SKM-1 treated with dmso at 0.1 percent for 144 hours (cell line): ENCODE results near the gene YTHDF1.

ENCODE experiments used
- DNase-seq: peaks from one replicate; lab custom pipeline; 2025; ENCODE audit not compliant: unreplicated experiment; lab: John Stamatoyannopoulos, UW

Gene YTHDF1

DNA sequence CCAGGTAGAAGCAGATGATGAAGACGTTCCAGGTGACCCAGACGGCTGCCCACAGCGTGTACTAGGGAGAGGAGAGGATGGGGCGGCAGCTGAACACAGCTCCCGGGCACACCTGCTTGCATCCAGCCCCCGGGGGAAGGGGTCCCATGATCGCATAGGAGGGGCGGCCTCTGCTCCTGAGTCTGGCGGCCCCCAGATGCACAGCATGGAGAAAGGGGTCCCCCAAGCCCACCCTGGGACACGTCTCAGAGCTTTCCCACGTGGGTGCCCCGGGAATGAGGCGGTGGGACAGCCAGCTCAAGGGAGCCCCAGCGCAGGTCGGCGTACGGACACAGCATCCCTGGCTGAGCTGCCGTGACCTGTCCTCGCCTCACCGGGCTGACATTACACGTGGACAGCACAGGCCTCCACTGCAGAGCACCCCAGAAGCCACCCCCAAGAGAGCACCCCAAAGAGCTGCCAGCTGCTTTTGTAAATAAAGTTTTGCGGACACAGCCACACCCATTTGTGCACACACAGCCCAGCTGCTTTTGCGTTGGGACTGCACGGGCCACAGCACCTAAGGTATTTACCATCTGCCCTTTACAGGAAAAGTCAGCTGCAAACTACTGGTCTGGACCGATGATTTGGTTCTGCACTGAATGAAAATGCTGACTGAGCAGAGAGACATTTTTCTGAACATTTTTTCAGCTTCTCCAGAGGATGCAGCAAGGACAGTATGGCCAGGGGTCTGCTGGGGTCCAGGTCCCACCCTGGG, 33.1 kb upstream of the YTHDF1 start:
- no peak for DNase-seq

DNA sequence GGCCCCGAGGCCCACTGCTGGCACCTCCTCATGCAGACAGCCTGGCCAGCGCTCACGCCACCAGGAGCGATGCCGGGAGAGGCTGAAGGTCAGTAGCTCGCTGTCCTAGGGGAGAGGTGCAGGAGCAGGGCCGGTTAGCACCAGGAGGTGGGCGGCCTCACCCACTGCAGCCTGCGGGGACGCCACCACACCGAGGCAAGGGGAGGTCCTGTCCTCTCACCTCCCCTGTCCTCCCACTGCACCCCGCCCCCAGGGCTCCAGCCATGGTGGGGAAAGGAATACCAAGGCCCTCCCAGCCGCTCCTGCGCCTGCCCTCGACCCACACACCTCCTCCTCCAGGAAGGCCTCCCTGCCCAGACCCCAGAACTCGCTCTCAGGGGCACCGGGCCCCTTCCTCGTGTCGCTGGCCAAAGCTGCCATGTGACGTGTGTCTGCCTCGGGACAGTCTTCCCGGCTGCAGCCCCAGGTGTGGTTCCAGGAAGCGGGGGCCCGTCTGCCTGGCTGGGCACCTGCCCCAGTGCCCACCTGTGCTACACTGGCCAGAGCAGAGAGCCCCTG, 31.8 kb upstream of the YTHDF1 start:
- no peak for DNase-seq

DNA sequence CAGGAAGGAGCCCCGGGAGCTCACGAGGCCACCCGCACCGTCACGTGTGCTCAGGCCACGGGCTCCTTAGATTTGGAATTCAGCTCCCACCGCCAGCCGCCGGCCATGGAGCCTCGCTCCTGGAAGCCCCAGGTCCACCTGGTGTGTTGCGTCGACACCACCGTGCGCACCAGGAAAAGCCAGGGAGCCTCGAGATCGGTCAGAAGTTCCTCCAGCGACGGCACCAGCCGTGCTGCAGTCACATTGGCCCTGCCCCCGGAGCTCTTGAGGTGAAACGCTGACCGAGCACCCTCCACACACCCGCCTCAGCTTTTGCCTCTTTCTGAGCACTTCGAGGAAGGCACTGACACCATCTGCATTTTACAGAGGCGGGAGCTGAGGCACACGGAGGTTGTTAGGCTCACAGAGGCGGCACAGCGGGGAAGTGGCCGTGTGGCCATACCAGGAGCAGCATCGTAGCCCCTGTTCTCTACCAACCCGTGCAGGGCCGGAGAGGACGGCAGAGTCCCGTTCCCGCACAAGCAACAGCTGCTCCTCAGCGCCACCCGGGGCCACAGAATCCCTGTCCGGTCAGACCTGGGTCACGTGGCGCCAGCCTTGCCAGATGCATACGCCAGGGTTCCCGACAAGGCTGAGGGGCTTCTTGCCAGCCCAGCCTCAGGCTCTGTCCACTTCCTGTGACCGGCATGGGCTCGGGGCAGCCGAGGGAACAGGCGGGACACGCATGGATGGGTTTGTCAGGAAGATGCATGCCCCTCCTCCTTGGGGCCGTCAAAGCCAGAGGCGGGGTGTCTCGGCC, 30.8 kb upstream of the YTHDF1 start:
- DNase-seq: no peak

GRCh38 chr20:63244468-63244867, 28.5 kb upstream of the YTHDF1 start:
- DNase-seq: no peak

DNA sequence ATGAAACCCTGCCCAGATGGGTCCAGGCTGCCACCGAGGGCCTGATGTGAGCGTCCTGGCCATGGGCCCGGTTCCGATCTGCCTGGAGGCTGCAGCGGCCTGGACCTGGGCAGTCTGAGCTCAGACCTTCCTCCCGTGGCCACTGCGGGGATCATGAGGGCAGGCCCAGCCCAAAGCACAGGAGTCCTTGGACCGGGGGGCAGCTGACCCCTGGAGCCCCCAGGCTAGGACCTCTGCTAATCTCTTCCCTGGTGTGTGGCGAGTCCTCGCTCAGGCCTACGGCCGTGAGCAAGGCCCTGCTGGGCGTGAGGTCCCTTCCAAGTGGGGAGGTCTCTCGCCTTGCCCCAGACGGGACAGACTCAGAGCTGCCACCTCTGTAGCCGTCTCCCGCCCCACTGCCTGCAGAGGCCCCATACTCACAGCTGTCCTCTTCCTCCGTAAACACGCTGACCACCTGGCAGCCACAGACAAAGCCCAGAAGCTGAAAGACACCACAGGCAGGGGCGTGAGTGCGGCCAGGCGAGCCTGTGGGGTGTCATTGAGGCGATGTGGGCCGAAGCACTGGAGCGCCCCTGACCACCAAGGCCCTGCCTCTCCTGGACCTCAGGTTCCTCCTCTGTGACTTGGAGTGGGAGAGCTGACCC, 27.8 kb upstream of the YTHDF1 start:
- DNase-seq: no peak

DNA sequence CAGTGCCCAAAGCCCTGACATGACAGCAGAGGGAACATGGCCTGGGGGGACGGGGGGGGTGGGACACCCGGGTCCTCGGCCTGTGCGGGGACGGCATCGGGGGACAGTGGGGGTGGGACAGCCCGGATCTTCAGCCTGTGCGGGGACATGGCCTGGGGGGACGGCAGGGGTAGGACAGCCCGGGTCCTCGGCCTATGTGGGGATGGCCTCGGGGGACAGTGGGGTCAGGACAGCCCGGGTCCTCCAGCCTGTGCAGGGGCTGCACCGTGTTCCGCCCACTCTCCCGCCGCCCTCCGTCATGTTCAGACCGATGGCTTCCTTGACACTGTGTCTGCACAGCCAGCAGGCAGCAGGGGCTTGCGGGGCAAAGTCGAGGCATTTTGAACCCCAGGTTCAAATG, 26.8 kb upstream of the YTHDF1 start:
- DNase-seq: no peak

GRCh38 chr20:63241272-63241671, 25.3 kb upstream of the YTHDF1 start:
- no peak for DNase-seq

DNA sequence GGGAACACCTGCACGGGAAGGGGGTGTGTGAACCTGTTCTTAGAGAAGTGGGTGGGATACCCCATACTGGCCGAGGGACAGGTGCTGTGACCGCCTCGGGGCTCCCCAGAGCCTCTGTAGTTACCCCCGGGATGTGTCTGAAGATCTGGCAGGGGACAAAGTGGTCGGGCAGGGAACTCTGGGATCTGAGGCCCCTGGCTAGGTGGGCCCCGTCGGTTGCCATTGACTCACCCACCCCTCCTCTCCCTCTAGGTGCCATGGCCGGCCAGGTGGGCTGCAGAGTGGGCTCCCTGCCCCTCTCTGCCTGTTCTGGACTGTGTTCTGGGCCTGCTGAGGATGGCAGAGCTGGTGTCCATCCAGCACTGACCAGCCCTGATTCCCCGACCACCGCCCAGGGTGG, 24.1 kb upstream of the YTHDF1 start:
- no peak for DNase-seq

- DNase-seq: no peak
Measured at GRCh38 chr20:63239431-63239830, 23.5 kb upstream of the YTHDF1 start.

DNA sequence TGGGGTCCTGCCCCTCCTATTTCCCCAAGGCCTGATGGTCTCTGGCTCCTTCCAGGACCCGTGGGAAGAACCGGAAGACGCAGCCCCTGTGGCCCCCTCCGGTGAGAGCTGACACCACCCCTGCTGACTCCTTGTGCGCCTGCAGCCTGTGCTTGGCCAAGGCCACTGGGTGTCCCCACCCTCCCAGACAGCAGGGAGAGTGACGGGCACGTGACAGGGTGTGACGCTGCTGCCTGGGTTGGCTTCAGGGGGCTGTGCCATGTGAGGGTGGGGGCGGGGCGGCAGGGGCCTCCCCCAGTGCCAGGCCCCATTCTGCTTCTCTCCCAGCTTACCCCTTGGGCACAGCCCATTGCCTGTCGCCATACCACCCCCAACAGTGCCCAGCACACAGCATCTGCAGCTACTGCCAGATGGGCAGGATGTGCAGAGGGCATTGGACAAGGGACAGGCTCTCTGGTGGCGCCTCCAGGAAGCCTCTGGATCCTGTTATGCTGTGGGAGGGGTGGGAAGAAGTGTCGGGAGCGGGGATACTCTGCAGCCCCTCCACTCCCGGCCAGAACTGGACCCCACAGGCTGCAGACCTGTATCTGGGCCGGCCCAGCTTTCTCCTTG, 22.7 kb upstream of the YTHDF1 start:
- no peak for DNase-seq

DNA sequence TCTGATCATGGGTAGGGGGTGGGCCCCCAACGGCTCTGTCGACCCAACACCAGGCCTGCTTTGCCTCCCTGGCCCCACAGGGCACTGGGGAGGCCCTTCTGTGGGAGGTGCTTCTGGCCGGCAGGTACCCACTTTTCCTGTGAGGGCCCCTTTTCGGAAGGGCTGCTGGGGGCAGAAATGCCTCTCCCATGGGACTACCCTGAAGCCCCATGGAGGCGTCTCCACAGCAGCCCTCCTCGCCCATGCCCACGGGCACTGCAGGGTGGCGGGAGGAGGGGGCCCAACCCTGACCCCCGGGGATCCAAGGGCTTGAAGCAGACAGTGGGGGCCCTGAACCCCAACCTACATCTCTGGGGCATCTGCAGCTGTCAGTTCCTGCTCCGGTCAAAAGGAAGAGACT, 22.1 kb upstream of the YTHDF1 start:
- no peak for DNase-seq

GRCh38 chr20:63236116-63236837, 20.3 kb upstream of the YTHDF1 start:
- no peak for DNase-seq

GRCh38 chr20:63235399-63235983, 19.6 kb upstream of the YTHDF1 start, which contains the start of gene BIRC7:
TSS of gene BIRC7 (plus strand) at chr20:63235905. CDS start at chr20:63236097, 192 bp downstream.
- DNase-seq: peak; percentile 54

GRCh38 chr20:63234693-63235398, 18.9 kb upstream of the YTHDF1 start:
- DNase-seq: no peak

- no peak for DNase-seq
Measured at GRCh38 chr20:63233924-63234323, 18.0 kb upstream of the YTHDF1 start.

DNA sequence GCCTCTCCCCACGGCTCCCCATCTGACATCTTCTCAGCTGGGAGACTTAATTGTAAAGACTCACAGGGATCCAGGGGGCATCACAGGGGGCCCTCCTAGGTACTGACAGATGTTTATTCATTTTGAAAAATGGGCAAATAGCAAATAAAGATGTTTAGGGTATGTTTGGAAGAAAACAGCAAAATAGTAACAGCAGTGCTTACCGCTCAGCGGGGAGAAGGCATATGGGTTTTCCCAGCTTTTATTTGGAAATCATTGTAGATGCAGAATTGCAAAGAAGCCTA, 17.1 kb upstream of the YTHDF1 start:
- no peak for DNase-seq

DNA sequence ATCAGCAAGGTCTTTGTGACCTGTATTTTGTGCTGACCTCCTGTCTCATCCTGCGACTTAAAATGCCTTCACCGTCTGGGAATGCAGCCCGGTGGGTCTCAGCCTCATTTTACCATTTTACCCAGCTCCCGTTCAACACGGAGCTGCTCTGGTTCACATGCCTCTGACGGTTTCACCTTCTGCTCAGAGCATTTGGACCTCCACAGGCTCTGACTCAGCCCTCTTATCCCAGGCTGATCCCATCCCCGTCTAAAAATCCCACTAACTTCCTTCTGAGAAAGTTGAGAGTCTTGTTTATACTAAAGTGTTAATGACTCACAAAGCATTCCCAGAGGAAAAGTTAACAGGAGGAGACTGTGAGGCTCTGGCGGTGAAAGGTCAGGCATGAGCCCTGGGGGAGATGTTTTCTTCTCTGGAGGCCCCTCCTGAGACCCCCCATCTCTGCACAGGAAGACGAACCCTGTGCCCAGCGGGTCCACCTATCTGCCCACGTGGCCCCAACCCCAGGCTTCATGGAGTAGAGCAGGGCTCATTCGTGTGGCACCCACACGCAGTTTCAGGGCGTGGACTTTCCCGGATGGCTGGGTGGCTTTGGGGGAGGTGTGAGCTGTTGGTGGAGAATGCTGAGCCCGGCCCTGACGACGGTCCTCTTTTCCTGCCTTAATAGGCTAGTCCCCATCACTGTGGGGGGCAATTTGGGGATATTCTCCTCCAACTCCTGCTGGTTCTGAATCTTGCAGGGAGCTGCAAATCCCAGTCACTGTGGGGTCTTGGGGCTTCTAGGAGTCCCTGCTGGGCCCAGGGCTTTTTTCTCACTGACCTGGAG, 16.5 kb upstream of the YTHDF1 start:
- no peak for DNase-seq

- DNase-seq: no peak
Measured at GRCh38 chr20:63230800-63231268, 14.9 kb upstream of the YTHDF1 start.

DNA sequence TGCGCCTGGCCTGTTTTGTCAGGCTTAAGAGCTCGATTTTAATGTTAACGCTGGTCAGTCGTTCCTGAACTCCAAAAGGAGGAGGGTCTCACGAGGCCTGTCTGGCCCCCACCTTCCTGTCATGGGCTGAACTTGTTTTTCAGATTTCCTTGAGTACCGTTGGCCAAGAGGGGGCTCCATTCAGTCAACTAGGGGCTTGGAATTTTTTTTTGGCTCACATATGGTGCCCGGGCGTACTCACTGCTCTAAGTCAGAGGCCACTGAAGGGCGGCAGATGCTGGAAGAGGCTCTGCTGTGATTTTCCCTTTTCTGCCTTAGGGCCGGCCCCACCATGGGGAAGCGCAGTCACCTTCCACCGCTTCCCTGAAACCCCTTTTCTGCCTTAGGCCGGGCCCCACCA, 12.9 kb upstream of the YTHDF1 start:
- no peak for DNase-seq
